HG02763 (cell line): ENCODE measurements around the gene BYSL.
A peak's percentile ranks its signal among the peaks of the same experiment; 100 is the strongest.
"Not testable (repeated sequence)": the region's sequence is repeated elsewhere in the genome, so short reads cannot be mapped to it uniquely, and the experiment has no call there.

Source experiments
- ATAC-seq: cut with Tn5 transposase; IDR thresholded peaks from one replicate; pipeline ENCODE4 v1.9.1; 2021; ENCODE audit warnings: mild to moderate bottlenecking, moderate library complexity; ENCODE audit not compliant: unreplicated experiment

BYSL gene

DNA sequence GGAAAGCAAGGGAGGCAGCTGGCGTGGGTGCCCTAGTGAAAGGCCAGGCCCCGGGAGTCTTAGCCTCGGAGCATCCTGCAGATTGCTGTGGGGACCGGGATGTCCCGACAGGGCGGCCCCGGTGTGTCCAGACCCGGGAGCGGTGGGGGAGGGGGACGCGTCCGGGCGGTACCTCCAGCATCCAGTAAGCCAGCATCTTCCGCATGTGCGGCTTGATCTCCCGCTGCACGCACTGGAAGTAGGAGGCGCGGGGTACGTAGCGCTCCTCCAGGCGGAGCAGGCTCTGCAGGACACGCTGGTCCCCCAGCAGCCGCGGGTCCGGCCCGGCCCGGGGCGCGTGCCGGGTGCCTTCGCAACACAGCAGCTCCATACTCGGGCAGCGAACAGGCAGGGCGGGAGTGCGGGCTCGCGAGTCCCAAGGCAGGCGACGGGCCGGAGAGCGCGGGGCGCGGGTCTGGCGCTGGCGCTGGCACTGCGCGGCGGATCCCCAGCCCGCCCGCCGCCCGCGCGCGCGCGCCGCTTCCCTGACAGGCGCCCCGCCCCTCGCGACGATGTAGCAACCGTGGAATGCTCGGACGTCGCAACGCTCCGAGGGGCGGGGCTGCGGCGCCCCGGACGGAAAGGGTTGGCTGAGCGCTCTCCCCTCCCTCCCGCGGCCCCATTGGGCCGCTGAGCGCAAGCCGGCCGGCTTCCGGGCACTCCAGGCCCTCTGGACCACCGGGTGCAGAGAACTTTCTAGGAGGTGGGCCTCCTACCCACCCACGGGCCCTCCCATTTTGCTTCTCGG, 20.2 kb downstream of the BYSL start, which contains the start of gene CCND3:
Gene CCND3, minus strand, starts transcription at position 529 of the 787 bp plus-strand sequence. Its CDS starts 159 bp downstream, at position 370.
- ATAC-seq, result peak; percentile 89

GRCh38 chr6:41942067-41942851, 21.0 kb downstream of the BYSL start:
- ATAC-seq, result no peak

- ATAC-seq, result not testable (repeated sequence)
Observed at GRCh38 chr6:41942882-41943281, 21.6 kb downstream of the BYSL start.

GRCh38 chr6:41943456-41943855, 22.2 kb downstream of the BYSL start:
- no peak for ATAC-seq

GRCh38 chr6:41947581-41948220, 26.4 kb downstream of the BYSL start:
- no peak for ATAC-seq

DNA sequence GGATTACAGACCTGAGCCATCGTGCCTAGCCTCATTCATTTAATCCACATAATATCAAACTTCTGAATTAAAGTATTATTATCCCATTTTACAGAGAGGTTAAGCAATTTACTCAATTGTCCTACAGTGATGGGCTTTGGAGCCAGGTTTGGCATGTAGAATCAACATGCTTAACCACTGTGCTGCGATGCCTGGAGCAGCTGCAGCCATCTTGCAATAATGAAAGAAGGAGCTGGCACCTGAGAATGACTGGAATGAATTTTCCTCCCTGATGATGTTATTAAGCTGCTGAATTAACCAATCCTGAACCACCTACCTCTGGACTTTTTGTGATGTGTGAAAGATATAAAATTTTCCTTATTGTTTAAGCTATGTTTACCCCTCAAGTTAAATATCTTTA, 33.4 kb downstream of the BYSL start:
- ATAC-seq, result no peak

- no peak for ATAC-seq
Observed at GRCh38 chr6:41955412-41955811, 34.1 kb downstream of the BYSL start.

- no peak for ATAC-seq
Observed at GRCh38 chr6:41957117-41957516, 35.8 kb downstream of the BYSL start.

DNA sequence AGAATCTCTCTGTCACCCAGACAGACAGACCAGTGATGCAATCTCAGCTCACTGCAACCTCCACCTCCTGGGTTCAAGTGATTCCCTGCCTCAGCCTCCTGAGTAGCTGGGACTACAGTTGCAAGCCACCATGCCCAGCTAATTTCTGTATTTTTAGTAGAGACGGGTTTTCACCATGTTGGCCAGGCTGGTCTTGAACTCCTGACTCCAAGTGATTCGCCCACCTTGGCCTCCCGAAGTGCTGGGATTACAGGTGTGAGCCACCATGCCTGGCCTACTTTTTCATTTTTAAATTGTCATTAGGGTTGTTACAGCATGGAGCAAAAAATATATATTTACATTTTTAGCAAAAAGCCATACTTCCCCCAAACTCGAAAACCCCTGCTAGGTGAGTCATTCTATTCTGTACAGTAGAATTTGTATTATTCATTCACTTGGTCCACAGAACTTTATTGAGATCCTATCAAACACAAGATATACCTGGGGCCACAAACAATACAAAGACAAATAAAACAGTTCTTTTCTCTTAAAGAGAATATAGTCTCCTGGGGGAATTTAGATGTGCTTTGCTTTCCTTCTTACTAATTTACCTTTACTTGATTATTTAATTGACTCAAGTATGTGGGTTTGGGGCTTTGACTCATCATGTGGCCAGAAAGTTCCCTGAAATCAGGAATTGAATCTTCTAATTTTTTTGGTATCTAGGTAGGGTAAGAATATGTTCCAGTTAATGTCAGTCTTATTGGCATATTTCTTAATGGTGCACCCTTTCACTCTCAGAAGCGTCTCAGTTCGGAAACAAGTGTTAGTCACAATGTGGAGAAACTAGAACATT, 36.9 kb downstream of the BYSL start:
- no peak for ATAC-seq

DNA sequence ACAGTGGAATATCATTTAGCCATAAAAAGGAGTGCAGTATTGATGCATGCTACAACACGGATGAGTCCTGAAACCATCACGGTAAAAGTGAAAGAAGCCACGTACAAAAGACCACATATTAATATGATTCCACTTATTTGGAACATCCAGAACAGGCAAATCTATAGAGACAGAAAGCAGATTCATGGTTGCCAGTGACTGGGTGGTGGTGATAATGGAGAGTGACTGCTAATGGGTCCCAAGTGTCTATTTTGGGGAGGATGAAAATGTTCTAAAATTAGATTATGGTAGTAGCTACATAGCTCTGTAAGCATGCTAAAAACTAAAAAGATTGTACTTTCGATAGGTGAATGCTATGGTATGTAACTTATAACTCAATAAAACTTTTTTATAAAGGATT, 38.7 kb downstream of the BYSL start:
- no peak for ATAC-seq

GRCh38 chr6:41963371-41963770, 42.1 kb downstream of the BYSL start:
- no peak for ATAC-seq

GRCh38 chr6:41964201-41964887, 43.0 kb downstream of the BYSL start:
- no peak for ATAC-seq

- ATAC-seq, result no peak
Observed at GRCh38 chr6:41965429-41966213, 44.3 kb downstream of the BYSL start.

DNA sequence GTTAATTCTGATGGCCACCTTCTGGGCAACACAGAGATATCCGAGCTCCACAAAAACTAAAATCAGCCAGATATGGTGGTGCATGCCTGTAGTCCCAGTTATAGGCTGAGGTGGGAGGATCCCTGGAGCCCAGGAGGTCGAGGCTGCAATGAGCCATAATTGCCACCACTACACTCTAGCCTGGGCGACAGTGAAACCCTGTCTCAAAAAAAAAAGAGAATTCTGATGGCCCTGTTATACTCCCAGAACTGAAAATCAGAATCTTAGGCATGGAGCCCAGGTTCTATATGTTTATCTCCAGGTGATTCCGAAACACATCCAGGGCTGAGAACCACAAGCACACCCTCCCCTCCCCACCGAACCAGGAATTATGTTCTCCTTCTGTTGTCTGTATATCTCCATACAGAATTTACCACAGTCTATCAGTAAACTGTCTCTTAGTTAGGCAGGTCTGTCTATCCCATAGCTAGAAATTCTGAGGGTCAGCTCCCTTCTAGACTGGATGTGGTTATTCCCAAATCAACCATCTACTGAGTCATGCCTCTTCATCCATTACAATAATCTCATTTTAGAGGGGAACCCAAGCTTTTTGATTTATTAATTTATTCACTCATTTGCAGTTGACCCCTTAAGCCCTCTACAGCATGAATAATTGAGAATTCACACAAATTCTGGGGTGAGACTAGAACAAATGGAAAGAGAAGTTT, 45.1 kb downstream of the BYSL start:
- no peak for ATAC-seq

DNA sequence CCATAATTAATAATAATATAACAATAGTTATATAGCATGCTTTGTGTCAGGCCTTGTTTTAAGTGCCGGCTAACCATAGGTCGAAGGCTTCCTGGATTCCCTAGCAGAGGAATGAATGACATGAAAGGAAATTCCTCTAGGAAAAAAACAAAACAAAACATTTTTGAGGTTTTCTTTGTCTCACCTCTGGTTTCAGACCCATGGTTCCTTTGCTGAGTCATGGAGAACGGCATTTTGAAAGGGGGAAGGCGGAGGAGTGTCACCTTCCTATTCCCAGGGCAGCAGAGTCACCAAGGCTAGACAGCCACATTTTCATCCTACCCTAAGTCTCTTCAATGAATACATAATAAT, 45.6 kb downstream of the BYSL start:
- ATAC-seq, result no peak

DNA sequence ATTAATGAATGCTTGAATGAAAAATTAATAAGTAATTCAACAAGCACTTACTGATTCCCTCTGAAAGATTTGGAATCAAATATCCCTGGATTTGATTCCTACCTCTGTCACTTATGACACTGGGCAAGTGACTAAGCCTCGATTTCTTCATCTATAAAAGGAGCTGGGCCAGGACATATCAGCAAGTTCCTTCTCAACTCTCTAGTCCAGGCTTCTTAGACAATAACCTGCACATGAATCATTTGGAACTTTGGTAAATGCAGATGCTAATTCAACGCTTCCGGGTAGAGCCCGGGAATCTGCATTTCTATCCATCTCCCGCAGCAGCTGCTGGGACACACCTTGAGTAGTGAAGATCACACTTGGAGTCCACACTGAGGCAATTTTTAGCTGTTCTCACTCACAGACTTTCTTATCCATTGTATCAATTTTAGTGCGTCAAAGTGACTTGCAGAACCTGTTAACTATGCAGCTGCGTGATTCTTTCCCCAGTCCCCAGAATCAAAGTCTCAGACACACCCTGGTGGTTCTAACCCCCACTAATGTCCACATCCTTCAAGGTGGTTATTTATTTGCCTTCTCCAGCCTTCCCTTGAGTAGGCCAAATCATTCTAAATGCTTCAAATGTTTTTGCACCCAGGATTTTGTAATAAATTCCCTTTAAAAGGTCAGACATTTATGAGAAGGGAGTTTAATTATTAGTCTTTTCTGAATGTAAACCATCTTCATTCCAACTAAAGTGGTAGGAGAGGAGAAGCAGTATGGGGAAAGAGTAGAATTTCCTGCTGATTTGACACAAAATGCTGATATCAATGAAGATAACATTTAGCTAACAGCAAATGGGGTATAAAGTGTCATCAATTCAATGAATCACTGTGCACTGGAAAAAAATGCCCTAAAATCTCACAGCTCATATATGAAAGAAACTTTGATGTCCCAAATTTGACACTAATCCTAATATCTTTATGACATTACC, 46.3 kb downstream of the BYSL start:
- no peak for ATAC-seq

DNA sequence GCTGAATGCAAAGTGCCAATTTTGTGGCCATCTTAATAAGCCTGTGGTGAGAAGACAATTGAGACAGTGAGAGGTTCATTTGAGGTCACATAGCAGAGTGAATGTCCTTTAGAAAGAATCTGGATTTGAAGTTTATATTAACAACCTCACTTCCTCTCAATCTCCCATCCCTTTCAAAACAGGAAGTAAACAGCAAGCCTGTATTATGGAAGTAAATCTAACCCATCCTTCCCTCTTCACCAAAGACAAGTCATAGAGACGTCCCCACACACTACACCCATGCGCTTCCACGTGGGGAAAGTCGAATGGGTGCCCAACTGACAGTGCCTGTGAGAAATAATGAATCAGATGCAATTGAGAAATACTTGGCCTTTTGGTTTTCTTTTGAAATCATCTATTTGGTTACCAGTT, 49.1 kb downstream of the BYSL start:
- no peak for ATAC-seq

DNA sequence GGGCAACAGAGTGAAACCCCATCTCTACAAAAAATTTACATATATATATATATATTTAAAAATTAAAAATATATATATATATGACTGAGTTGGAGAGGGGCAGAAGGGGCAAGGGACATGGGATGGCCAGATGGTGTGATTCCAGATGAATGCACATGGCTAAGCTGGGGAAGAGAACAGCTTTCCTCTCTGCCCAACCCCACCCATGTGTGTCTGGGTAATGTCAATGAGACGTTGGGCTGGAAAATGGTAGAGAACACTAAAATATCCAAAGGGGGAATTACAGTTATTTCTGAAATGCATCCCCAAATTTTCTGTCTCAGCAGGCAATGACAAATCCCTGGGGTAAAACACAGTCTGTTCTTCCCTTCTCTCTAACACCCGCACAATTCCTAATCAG, 51.5 kb downstream of the BYSL start:
- no peak for ATAC-seq
